Keratinocyte (primary cell): ENCODE results near the gene TMEM131.

Experiments used
- EZH2 ChIP-seq: IDR thresholded peaks from one replicate; pipeline ENCODE4 v1.6.1; 2012; ENCODE audit warnings: inconsistent platforms, mild to moderate bottlenecking, low read length, moderate library complexity
- TF ChIP-seq, protein P1 (sequence below), 3 experiments: IDR thresholded peaks in 1 of 3; conservative IDR thresholded peaks in 1 of 3; optimal IDR thresholded peaks in 1 of 3; 2 replicates in 2 of 3; 3 replicates in 1 of 3; pipeline versions ENCODE3 to v1.5.1; 2011; ENCODE audit warnings: low read length in 3 of 3, mild to moderate bottlenecking in 3 of 3, moderate library complexity in 2 of 3, control low read depth in 1 of 3, inconsistent platforms in 1 of 3; ENCODE audit not compliant: insufficient read depth in 2 of 3; ENCODE audit errors: extremely low read depth in 1 of 3

DNA sequence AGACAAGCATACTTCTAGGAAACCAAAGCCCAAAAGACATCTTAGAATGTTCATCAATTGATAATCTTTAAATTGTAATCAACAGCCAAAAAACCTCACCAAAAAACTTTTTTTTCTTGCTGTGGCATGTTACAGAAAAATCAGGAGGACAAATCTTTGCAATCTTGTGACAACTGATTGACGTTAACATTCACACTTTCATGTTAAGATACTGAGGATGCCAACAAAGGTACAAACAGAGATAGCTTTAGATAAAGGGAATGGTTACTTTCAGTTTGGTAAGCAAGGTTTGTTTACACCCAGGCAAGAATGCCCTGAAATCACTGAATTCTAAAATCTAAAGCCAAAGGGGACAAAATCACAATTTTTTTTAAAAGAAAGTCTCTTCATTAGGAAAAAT is 190.0 kb downstream of the TMEM131 start:
- TF ChIP-seq, protein P1, sequence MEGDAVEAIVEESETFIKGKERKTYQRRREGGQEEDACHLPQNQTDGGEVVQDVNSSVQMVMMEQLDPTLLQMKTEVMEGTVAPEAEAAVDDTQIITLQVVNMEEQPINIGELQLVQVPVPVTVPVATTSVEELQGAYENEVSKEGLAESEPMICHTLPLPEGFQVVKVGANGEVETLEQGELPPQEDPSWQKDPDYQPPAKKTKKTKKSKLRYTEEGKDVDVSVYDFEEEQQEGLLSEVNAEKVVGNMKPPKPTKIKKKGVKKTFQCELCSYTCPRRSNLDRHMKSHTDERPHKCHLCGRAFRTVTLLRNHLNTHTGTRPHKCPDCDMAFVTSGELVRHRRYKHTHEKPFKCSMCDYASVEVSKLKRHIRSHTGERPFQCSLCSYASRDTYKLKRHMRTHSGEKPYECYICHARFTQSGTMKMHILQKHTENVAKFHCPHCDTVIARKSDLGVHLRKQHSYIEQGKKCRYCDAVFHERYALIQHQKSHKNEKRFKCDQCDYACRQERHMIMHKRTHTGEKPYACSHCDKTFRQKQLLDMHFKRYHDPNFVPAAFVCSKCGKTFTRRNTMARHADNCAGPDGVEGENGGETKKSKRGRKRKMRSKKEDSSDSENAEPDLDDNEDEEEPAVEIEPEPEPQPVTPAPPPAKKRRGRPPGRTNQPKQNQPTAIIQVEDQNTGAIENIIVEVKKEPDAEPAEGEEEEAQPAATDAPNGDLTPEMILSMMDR (optimal IDR thresholded peaks at IDR 0.05 in 1 of 3, IDR thresholded peaks at IDR 0.05 in 1 of 3, conservative IDR thresholded peaks at IDR 0.05 in 1 of 3; ENCODE audit: extremely low read depth in 1 of 3, insufficient read depth in 2 of 3, low read length in 3 of 3) = no peak
- TF ChIP-seq EZH2 = no peak
